GM19193 (cell line): ENCODE results near the gene CMIP.

Source experiments
- POLR2A ChIP-seq: IDR thresholded peaks from 4 replicates; pipeline ENCODE4 v1.6.1; 2011; ENCODE audit not compliant: insufficient read depth, insufficient read length; ENCODE audit errors: extremely low read depth

The CMIP gene

DNA sequence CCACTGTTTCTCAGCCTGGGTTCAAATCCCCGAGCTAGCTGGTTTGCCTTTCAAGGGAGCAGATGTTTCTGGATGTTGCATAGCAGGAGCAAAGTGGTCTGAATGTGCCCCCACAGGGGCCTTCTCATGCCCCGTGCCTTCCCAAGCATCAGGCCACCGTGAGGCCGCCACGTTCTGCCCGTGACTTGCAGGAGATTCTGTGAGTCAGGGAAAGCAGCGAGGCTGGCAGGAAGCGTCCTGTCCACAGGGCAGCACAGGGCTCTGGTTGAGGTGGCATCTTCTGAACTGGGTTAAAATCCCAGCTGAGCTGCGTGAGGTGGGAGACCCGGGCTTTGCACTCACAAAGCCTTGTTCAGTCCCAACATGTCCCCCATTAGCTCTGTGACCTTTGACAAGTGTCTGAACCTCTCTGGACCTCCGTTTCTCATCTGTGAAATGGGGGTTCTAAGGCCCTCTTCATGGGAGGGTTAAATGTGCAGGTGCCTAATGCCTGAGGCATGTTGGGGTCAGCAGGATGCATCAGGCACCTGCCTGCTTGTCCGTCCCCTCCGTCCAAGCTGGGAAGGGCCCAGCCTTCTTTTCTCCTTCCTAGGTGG is 239.7 kb downstream of the CMIP start:
- TF ChIP-seq POLR2A: no peak

DNA sequence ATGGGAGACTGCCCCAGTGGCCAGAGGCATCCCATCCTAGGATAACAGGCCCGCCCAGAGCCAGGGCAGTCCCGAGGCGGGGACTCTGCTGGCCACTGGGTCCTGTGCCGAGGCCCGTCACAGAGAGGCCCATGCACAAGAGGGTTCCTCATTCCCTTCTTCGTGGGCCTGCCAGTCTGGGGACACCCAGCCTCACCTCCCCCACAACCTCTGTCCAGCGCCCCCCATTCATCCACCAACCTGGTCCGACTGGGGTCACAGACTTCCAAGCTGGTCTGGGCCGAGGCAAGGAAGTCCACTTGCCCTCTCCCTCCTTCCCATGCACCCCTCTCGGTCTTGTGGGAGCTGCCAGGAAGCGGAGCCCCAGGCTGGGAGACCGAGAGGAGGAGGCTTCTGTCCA is 240.3 kb downstream of the CMIP start:
- no peak for TF ChIP-seq POLR2A

DNA sequence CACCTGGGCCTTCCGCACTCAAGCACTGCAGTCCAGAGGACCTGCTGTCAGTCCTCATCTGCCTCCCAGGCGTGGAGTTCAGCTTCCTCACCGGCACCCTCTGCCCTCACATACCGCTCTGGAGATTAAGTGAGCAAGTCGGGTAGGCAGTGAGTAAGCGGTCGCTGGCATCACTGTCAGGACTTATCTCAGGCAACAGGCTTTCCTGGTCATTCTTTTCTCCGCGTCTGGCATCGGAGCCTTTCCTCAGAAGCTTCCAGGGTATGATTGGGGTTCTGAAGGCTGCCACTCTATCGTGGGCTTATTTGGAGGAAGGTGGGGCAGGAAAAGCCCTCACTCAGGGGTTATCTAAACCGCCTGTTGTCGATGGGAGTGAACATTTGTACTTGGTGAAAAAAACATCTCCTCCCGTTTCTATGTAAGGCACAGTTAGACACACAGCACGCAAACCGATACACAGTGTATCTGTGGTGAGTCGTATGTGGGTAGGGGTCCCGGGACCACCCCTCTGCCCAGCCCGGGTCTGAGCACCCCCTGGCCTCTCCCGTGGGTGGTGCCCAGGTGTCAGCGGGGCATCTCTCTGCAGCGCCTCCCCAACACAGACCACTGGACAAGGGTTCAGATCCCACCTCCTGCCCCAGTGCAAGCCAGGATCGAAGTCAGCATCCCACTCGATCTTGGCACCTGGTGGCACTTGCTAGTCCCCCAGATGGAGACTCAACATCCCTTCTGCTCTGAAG is 242.0 kb downstream of the CMIP start:
- TF ChIP-seq POLR2A: no peak

DNA sequence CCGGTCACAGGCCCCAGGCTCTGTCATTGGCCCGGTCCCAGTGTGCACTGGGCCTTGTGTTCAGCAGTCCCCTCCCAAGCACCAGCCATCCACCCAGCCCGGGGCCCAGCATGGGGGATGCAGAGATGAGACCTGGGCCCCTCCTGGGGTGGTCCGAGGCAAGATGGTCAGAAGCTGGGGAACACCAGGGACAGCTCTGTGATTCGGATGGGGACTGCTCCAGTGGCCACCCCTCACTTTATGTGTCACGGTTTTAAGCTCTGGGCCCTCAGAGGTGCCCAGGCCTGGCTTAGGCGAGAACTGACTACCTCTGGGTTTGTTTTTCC is 242.5 kb downstream of the CMIP start:
- no peak for TF ChIP-seq POLR2A

DNA sequence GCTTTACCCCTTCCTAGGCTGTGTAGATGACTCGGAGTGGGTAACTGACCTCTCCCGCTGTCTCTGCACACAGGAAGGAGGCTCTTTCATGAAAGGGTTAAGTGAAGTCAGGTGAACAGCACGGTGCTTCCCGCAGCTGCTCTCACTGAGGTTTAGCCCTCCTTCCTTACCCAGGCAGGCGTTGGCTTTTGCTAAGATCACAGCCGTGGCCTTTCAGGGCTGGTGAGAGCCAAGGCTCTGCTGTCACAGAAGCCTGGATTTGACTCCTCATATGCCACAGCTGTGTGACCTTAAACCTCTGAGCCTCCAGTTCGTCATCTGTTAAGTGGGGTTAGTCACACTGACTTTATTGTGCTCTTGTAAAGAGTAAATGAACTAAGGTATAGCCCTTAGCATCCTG is 243.6 kb downstream of the CMIP start:
- TF ChIP-seq POLR2A: no peak

DNA sequence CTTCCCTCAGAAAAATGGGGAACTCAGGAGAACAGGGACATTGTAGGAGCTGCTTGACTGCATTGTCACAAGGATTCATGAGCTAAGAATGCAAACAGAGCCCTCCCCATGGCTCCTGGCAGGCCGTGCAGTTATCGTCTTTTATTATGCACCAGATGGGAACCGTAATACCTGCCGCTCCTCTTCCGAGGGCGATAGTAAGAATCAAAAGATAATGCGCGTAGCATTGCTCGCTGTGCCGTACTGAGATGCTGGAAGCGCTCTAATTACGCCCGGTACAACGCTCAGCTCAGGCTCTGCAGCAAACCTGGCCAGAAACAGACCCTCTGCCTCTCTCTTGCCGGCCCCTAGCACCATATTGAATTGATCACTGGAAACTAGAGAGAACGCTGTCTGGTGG is 247.4 kb downstream of the CMIP start:
- no peak for TF ChIP-seq POLR2A

DNA sequence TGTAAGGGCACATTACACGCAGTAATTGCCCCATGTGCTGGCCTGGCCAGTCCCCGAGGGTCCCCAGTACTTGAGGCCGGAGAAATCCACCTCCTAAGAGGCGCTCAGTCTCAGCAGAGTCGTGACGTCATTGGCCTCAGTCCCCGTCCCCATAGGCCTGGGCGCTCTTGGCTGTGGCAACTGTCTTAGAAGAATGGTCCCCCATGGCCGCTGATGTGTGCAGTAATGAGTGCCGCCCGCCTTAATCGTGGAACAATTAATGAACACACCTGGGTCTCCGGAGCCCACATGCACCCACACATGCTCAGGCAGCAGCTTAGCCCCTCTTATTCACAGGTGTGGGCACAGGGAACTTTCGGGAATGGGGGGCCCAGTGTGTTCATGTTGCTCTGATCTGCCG is 248.0 kb downstream of the CMIP start:
- TF ChIP-seq POLR2A: no peak

DNA sequence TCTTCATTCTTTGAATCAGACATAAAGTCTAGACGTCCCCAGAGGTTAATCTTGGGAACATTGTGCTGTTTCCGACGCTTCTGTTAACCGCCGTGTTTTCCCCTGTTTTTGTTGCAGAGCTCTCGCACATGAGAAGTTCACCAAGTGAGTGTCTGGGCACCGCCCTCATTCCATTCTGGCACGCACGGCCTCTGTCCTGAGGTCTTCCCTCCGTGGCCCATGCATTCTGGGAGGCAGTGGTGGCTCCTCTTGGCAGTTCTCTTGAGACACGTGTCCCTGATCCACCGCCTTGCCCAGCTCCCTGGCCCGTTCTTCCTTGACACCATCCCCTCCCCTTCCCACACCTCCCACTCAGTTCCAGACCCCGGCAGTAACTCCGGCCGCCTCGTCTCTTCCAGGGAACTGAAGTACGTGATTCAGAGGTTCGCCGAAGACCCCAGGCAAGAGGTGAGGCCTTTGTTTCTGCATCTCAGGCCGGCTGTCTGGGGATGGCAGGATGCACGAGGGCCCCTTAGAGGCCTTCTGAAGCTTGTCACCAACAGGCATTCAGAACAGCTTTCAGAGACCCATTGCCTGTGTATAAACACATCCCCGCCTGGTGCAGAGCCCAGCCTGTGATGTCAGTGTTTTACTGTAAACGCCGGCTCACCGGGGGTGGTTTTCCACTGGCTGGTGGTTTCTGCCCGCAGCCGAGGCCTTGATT is 248.6 kb downstream of the CMIP start:
- TF ChIP-seq POLR2A: no peak

DNA sequence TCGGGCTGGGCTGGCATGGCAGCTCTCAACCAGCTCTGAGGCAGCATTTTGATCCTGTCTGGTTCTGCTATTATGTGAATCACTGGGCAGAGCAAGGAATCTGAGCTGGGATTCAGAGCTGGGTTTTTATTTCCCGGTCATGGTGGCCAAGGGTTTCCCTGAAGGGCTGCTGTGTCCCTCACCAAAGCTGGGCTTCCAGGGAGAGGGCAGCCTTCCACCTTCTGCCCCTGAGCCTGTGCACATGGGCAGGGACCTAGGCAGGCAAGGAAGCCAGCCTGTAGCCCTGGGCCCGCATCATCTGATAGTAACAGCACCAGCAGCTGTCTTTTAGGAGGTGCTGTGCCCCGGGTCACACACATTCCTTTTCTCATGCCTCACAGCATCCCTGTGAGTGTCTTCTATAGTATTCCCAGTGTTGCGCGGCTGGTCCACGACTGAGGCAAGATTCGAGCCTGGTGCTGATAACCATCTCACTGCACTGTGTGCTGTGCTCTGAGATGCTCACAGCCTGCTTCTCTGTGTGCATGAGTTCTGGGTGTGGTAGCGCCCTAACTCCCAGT is 249.2 kb downstream of the CMIP start:
- TF ChIP-seq POLR2A: no peak

DNA sequence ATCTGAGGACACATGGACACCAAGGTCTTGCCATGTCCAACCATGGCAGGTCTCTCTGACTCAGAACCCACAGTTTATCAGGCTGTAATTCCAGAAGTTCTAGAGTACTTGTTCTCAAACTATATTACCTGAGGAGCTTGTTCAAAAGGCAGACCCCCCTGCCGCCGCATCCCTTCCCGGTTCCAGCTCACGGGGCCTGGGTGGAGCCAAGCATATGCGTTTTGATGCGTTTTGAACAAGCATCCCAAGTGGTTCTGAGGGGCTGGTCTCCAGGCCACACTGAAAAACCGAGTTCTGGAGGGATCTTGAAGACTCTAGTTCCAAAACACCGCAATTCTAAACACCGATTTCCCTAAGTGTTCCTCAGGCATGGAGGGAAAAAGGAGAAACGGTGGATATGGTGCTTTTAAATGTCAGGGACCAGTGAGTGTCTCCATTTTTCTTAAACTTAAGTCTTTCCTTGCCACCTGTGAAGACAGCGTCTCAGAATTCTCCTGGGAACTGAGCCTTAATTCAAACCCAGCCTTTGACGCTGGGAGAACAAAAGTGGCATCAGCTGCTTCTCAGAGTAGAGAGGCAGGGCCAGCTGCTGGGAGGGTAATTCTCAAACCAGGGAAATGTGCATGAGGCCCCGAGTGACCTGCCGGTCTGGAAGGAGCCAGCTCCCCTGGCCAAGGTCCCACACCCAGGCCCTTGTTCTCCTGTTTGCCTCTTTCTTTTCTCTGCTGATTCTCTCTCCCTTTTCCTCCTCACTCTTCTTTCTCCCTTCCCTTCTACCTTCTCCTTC is 250.1 kb downstream of the CMIP start:
- no peak for TF ChIP-seq POLR2A

DNA sequence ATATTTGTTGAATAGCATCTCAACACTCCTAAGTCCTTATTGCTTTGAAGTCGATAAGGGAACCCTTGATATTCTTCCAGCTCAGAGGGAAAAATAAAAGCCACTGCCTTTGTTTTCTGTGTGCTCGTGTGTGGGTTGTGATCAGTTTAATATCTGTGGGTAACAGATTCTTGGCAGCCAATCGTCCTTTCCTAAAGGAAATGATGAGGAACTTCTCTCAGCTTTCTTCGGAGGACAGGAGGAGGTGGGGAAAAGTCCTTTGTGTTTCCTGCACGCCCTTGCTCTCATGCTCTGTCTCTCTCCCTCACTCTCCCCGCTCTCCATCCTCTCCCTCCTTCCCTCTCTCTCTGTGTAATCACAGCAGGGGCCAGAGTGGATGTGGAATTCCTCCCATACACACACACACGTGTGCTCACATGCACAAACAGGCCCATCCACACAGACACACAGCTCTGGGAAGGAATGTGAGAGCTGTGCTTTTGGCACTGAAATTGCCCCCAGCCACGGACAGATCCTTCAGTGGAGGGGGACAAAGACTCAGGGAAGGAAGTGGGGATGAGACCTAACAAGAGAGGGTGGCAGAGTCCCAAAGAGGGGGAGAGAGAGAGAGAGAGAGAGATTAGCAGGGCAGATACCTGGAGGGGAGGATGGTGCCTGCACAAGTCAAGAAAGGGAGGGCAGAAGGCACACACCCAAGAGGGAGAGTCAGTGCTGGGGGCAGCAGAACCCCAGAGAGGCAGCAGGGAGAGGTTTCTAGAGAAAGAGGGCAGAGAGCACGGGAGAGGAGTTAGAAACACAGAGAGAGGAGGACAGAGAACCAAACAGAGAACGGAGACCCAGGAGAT is 250.9 kb downstream of the CMIP start:
- TF ChIP-seq POLR2A: no peak

DNA sequence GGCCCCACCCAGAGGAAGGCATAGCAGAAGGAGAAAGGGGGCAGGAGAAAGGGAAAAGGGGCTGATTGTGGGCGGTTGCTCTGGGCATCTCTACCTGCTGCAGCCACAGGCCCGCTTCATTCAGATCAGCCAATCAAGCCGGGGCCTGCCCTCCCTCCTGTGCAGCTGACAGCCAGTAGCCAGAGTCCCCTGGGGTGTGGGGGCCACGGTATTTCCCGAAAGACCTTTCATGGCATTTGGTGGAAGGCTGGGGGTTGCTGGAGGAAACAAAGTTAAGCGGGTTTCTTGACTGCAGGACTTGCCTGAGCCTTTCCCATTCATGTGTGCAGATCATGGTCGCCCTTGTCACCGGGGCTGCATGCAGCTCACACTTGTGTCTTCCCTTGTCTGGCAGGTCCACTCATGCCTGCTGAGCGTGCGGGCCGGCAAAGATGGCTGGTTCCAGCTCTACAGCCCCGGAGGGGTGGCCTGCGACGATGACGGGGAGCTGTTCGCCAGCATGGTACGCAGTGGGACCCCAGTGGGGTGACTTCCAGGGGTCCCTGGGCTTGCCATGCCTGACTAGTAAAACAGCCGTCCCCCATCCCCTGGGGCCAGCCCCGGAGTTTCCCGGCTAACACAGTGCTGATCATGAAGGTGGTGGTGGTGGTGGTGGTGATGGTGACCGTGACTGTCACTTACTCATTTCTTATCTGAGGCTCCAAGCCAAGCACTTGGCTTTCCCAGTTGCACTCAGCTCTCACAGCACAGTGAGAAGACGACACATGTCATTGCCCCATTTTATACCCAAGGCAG is 251.8 kb downstream of the CMIP start:
- no peak for TF ChIP-seq POLR2A

DNA sequence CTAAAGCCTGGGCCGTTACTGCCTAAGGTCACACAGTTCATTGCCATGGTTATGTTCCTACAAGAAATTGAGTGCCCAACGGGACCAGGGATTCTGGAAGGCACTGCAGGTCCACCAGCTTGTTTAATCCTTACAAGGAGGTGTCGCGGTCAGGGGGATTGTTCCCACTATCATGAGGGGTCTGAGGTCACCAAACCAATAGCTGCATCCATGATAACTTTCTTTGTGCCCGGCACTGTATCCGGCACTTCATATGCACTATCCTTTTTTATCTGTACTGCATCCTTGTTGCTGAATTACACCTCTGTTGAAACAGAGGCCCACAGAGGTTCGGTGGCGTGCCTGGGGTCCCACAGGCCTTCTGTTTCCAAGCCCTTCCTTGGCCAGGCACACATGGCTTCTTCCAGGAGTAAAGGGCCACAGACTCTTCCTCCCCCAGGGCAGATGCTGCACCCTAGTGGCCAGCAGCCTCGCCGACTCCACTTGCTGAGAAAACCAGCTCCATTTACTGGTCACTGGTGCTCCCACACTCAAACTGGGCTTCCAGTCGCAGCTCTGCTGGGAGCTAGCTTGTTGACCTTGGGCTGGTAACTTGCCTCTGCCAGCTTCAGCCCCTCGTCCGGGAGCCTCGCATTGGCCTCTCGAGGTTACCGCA is 252.5 kb downstream of the CMIP start:
- TF ChIP-seq POLR2A: no peak

DNA sequence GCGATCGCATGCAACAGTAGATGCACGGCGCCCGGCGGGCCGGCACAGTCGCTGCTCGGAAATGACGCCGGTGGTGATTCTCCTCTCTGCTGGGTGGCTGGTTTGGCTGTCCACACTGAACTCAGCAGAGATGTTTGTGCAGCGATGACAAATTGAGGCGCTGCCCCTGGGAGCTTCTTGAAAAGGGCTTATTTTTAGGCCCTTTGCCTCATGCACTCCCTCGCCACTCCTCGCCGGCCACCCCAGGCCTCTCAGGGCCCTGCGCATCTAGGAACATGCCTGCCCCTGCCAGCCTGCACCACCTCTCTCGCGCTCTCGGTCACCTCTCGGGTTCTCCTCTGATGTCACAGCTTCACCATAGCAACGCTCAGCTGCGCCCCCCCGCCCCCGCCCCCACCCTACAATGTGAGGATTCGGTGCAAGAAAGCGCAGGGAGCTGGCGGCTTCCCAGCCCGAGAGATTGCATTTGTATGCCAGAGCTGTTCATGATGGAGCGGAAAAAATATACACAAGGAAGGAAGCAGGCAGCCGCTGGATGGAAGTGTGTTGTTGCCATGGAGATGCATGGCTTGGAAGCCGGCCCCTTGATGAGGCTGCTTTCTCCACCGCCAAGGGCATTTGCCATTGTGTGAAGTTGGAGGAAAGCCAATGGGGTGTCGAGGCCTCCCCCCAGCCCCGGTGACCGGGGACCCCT is 253.2 kb downstream of the CMIP start:
- TF ChIP-seq POLR2A: no peak
